GM18498 (cell line): ENCODE data around the gene SOX6.
"Not testable (repeated sequence)": the region's sequence is repeated elsewhere in the genome, so short reads cannot be mapped to it uniquely, and the experiment has no call there.

Experiments used
- ATAC-seq: cut with Tn5 transposase; IDR thresholded peaks from one replicate; pipeline ENCODE4 v1.9.1; 2021; ENCODE audit warnings: mild to moderate bottlenecking, moderate library complexity; ENCODE audit not compliant: unreplicated experiment

The SOX6 gene

DNA sequence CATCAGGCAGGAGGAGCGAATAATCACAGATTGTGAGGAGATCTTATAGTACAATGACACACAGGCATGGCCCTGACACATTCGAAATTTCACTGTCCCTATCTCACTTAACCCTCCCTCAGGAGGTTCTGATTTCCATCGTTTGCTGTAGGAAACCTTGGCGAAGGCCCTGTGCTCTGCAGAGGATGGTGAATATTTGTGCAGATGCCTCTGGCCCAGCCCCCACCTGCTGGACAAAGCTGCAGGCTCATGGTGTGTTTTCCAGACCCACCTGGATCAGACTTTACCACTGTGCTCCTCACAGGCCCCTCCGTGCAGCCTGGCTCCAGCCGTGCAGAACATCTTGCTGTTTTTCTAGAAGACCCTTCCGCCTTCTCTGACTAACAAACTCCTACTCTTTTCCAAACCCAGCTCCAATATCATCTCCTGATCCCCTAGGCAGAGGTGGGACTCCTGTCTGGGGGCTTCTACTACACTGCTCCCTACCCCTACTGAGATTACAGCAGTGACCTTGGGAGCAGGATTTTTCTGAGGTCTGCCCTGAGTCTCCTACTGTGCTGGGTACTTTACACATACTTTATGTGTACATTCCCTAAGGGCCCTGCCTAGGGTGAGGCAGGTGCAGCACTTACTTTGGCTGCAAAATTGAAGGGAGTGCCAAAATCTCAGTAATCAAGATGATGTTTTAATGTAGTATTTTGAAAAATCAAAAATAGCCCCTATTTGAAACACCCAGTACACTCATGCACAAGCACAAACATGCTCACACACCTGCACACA lies 412.7 kb downstream of the SOX6 start:
- ATAC-seq: no peak

DNA sequence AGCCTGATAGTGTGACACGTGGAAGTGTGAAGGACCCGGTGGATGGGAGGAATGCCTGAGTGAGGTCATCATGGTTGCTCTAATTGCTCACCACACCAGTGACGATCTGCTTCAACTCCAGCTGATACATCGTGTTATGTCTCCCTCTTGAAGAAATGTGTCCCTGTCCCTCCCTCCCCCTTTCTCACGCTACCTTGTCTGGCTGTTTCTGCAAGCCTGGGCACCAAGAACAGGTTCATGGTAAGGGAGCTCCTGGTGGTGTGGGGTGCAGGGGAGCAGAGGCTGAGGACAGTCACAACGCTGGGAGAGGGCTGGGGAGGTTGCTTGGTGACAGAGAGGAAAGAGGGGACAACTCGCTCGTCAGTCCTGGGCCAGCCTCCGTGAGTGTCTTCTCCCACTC lies 413.4 kb downstream of the SOX6 start:
- no peak for ATAC-seq

DNA sequence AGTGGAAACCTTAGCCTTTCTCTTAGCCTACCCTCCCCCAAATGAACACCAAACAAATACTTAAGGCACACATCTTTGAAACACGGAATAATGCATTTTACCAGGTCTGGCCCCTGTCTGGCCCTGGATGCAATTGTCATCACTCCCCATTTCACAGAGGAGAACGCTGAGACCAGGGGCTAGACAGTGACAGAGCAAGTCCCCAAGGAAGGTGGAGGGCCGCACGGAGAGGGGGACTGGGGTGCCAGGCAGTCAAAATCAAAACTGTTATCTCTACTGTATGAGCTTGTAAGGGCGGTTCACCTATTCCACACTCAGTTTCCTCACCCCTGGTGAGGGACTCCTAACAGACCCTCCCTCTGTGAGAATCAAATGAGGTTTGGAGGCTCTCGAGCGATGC lies 414.2 kb downstream of the SOX6 start:
- no peak for ATAC-seq

- ATAC-seq: peak; percentile 68
Observed at GRCh38 chr11:15941206-15941770, 415.1 kb downstream of the SOX6 start.

- peak; percentile 44 for ATAC-seq
Observed at GRCh38 chr11:15940462-15941205, 415.7 kb downstream of the SOX6 start.

DNA sequence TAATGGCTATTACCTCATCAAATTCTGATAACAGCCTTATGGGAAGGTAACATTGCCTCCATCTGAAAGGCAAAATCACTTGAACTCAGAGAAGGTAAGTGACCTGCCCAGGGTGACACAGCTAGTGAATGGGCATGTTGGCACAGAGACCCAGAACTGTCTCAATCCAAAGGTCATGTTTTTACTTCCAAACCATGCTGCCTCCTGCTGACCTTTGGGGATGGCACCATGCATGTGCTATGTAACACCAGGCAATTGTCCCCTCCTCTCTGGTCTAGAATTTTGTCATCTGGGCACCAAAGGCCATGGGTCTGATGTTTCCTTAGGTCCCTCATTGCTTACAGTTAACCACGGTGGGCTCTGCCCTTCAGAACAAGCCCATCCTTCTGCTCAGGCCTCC lies 417.4 kb downstream of the SOX6 start:
- ATAC-seq: no peak

GRCh38 chr11:15938121-15938611 lies 418.2 kb downstream of the SOX6 start:
- no peak for ATAC-seq

DNA sequence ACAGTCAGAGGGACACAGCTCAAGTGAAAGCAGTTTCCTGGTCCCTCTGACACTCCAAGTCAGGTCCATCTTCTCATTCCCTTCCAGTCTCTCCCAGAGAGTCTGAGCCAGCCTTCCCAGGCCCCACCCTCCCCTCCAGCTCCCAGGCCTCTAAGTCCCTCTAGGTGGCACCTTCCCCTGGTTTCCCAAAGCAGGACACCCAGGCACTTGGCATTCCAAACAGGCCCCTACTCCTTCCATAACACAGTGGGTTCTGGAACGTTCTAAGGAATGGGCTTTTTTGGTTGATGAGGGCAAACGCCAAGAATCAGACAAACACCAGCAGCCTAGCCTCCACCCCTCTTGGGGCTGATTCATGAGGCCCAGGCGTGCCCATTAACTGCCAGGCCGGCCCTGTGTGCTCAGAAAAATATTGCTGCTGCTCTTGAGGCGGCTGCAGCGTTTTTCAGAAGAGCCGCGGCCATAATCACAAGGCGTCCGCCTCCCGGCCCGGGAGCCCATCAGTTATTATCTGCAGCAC lies 418.7 kb downstream of the SOX6 start:
- no peak for ATAC-seq

DNA sequence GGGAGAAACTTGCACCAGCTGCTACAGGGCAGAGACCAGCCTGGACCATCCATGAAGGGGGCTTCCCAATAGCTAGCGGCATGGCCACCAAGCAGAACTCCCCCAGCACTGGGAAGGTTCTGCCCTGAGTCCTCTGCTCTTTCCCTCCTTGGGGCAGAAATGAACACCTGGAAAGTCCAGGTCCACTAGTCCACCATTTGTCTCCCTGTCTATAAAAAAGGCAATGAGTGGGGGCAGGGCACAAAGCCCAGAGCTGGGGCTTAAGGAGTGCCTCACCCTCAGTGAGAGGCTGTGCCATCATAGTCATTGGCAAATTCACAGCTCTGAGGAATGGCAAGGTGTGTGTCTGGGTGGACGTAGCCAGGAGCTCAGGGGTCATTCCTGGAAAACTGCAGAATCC lies 420.3 kb downstream of the SOX6 start:
- no peak for ATAC-seq

DNA sequence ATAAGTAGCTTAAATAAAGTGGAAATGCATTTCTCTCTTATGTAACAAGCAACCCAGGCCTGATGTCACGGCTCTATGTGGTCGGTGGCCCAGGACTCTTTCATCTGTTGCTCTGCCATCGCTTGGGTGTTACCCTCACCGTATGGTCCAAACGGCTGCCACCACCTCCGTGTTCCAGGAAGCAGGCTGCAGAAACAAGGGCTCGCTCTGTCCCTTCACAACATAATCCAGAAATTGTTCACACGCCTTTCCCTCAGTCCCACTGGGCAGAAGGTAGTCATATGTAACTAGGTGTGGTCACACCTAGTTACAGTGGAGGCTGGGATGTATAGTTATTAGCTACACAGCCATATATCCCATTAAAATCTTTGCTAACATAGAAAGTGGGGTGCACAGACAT lies 421.0 kb downstream of the SOX6 start:
- no peak for ATAC-seq

GRCh38 chr11:15933886-15934625 lies 422.3 kb downstream of the SOX6 start:
- no peak for ATAC-seq

- no peak for ATAC-seq
Observed at GRCh38 chr11:15932417-15932816, 423.9 kb downstream of the SOX6 start.

DNA sequence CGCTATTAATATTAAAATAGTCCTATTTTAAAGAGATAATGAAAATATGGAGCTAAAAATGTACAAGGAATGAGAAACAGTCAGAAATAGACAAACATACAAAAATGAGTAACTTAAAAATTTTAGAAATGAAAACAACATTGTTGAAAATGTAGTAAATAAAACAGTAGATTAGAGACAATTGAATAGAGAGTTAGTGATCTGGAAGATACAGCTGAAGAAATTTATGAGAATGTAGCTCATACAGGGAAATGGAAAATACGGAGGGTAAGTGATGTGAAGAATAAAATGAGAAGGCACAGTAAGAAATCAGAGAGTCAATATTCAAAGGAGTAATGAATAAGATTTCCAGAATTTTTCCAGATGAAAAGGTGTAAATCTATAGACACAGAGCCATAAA lies 424.8 kb downstream of the SOX6 start:
- no peak for ATAC-seq

DNA sequence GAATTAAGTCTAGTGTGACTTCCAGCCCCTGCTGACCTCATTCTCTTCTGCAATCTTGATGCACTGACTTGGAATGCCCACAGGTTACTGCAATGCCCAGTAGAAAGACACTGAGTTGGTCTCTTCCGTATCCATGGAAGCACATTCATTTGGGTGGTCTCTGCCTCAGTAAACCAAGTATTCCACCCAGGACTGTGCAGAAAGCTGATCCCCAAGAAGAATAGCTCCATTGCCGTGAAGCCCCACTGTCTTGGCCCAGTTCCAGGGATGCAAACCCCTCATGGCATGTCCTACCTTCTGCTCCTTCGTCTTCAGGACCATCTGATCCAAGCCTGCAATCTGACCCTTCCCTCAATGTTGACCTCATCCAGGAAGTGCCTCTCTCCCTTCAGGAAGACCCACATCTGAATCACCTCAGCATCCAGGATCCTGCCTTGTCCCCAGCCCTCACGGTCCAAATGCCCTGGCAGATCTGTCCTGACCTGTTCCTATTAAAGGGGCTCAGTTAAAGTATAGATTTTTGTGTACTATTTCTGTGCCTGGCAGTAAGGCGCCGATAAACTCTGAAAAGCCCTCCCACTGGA lies 425.8 kb downstream of the SOX6 start:
- no peak for ATAC-seq

DNA sequence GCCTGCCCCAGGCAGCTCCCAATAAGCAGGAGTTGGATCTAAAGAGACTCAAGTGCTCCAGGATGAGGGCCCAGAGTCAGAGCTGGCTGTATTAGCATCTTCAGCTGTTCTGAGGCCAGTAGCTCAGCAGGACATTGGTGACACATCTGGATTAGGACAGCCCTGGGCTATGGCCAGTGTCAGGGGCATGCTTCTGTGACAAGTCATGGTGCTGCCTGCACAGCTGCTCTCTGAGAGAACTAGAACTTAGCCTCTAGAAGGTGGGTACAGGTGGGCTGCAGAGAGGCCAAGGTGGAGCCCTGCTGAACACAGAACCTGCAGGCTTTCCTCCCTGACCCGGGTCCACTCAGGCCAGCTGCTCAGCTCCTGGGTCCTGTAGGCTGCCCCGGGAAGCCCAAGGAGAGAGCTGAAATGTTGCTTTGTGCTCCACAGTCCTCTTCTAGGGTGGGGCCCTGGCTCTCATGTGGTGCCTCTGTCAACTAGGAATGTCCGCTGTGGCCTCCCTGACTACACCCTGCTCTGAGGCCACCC lies 426.9 kb downstream of the SOX6 start:
- no peak for ATAC-seq

- no peak for ATAC-seq
Observed at GRCh38 chr11:15927864-15928217, 428.5 kb downstream of the SOX6 start.

GRCh38 chr11:15927196-15927863 lies 429.0 kb downstream of the SOX6 start:
- no peak for ATAC-seq

- no peak for ATAC-seq
Observed at GRCh38 chr11:15926071-15926470, 430.3 kb downstream of the SOX6 start.

DNA sequence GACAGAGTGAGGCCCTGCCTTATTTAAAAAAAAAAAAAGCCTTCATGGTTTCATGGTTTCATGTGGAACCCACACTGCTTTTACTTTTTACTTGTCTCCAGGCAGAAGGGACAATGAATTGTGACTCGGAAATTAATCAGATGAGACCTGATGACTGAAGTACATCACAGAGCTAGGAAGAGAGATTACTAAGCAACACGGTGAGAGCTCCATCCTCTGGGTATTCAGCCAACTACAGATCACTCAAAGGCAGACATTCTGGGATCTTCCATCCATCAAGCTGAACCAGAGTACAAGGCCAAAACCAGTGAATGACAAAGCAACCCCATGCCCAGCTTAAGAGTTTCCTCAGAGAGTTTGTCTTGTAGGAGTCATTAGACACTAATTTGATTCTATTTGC lies 433.2 kb downstream of the SOX6 start:
- no peak for ATAC-seq

DNA sequence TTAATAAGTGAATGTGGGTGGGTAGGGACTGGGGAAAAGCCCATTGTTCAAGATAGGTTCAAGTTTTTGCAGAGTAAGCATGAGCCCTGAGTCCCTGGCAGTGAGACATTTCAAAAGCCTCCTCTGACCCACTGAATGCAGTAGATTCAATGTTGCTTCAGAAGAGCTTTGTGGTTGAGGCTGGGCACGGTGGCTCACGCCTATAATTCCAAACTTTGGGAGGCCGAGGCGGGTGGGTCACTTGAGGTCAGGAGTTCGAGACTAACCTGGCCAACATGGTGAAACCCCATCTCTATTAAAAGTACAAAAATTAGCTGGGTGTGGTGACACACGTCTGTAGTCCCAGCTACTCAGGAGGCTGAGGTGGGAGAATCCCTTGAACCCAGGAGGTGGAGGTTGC lies 433.6 kb downstream of the SOX6 start:
- ATAC-seq: not testable (repeated sequence)
